GM18526 (cell line): ENCODE results near the gene ATPAF2.

Experiments used
- POLR2A ChIP-seq: IDR thresholded peaks from 3 replicates; pipeline ENCODE4 v1.6.1; 2011; ENCODE audit not compliant: insufficient read length; ENCODE audit errors: extremely low read depth

The ATPAF2 gene

DNA sequence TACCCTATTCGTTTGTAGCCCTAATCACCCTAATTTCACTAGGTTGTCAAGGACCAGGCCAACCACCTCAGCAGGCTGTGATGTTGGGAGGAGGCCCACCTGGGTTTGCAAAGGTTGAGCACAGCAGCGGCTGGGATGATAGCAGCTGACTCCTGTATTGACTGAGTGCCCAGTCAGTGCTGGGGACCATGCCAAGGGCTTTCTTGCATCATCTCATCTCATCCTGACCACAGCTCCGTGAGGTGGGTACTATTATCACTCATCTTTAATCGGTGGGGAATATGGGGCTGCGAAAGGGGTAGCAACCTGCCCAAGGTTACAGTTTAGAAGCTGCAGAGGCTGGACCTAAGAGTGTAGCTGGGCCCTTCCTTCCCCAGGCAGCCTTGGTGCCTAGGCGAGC lies 11.7 kb downstream of the ATPAF2 start:
- no peak for TF ChIP-seq POLR2A

DNA sequence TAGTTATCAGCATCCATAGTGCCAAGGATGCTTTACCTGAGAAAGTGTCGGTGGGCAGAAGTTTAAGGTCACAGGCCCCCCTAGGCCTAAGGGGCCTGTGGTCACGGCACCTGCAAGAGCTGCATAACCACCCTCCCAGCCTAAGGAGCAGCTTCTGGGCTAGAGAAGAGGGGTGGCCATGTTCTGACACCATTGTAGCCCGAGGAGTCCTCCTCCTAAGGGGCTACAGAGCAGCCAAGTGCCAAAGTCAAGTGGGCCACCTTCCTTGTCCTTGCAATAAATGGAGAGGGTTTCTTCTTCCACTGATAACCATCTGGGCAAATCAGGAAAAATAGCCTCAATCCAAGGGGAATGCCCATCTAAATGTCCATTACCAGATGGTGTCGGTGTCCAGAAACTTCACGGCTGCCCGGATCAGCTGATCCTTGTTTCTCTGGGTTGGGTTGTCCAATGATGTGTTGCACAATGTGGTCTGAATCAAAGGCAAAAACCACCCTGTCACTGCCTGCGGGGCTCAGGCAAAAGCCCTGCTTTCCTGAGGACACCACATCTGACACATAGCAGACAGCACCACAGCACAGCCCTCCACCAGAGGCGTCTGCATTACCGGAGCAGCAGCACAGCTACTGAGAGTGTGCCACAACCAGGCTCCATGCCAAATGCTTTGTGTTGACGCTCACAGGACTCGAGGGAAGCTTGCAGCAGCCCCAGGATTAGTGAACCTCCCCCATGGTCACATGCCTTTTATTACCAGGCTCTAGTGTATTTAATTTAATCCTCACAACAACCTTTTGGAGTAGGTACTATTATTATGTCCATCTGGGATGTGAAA lies 12.8 kb downstream of the ATPAF2 start:
- TF ChIP-seq POLR2A: no peak

GRCh38 chr17:18025241-18025944 lies 13.6 kb downstream of the ATPAF2 start:
- no peak for TF ChIP-seq POLR2A

- TF ChIP-seq POLR2A: no peak
Measured at GRCh38 chr17:18021372-18021771, 17.6 kb downstream of the ATPAF2 start.

DNA sequence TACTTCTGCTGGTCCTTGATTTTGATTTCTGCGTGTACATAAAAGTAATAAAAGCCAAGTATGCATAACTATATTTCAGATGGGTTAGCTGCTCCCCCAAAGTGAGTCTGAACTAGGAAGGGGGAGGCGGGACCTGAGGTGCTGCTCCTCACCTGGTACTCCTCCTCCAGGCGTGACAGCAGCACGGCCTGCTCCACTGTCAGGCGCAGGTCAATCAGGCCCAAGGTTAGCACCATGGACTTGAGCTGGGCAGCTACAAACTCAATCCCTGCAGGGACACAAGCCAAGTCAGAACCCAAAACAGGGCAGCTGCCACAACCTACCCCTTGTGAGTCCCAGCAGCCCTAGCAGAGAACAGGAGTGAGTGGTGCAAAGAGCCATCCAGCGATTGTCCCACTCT lies 18.0 kb downstream of the ATPAF2 start:
- no peak for TF ChIP-seq POLR2A

DNA sequence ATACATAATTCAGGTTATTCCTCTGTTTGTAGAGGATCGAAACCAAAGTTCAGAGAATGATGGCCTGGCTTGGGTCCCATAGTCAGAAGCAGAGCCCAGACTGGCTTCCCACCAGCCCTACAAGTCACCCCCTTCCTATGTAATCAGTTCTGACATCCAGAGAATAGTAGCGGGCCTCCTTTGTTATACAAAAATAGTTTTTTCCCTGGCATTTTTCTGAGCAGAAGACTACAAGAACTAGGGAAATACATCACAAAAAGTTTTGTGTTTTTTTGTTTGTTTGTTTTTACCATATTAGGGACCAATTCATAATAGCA lies 19.2 kb downstream of the ATPAF2 start:
- TF ChIP-seq POLR2A: no peak

GRCh38 chr17:18018411-18018921 lies 20.5 kb downstream of the ATPAF2 start:
- TF ChIP-seq POLR2A: no peak

GRCh38 chr17:18017958-18018357 lies 21.0 kb downstream of the ATPAF2 start:
- no peak for TF ChIP-seq POLR2A

GRCh38 chr17:18016426-18016825 lies 22.5 kb downstream of the ATPAF2 start:
- TF ChIP-seq POLR2A: no peak

DNA sequence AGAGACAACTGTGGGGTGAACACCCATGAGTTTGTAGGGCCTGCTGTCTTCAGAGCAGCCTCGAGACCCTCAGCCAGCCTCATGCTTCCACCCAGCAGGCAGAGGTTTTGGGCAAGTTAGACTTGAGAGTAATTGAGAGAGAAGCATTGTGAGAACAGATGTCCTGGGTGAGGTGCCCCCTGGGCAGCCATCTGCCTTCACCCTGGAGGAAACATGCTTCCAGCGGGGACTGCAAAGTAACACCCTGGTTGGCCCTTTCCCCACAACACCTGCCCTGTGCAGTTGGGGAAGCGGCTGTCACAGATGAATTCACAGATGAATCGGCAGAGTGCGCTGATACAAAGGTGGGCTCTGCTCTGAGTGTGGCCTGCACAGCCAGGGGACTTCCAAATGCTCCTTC lies 23.4 kb downstream of the ATPAF2 start:
- no peak for TF ChIP-seq POLR2A

GRCh38 chr17:18014006-18014405 lies 25.0 kb downstream of the ATPAF2 start:
- TF ChIP-seq POLR2A: no peak

DNA sequence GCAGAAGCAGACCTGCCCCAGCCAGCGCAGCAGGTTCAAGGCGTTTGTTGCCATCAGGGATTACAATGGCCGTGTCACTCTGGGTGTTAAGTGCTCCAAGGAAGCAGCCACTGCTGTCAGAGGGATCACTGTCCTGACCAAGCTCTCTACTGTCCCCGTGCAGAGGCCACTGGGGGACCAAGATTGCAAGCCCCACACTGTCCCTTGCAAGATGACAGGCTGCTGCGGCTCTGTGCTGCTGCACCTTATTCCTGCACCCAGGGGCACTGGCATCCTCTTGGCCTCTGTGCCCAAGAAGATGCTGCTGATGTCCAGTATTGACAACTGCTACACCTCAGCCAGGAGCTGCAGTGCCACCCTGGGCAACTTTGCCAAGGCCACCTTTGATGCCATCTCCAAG lies 27.7 kb downstream of the ATPAF2 start:
- TF ChIP-seq POLR2A: no peak

- no peak for TF ChIP-seq POLR2A
Measured at GRCh38 chr17:18009609-18010420, 29.2 kb downstream of the ATPAF2 start.

GRCh38 chr17:18008496-18009268 lies 30.3 kb downstream of the ATPAF2 start:
- TF ChIP-seq POLR2A: no peak
